H9 (cell line): ENCODE results near the gene RASSF8. TPM values are rescaled to one million over a fixed set of nuclear protein-coding genes. Genes with fewer than 3 reads are reported as not detected.
"Not testable (repeated sequence)": the region's sequence is repeated elsewhere in the genome, so short reads cannot be mapped to it uniquely, and the experiment has no call there.

ENCODE experiments used
- DNase-seq: peaks from one replicate; pipeline ENCODE4 v3.0.0-alpha.2; 2017
- H2AFZ ChIP-seq: one replicate; pipeline ENCODE4 v1.6.1; 2013; ENCODE audit warnings: mild to moderate bottlenecking, low read length, control low read depth, moderate library complexity
- H2AK5ac ChIP-seq: 2 replicates; pipeline ENCODE4 v1.6.1; 2013; ENCODE audit warnings: low read length, control low read depth, mixed read lengths; ENCODE audit not compliant: insufficient read length
- H2BK120ac ChIP-seq: one replicate; pipeline ENCODE4 v1.6.1; 2013; ENCODE audit warnings: low read depth, mild to moderate bottlenecking, low read length, control low read depth, inconsistent platforms; ENCODE audit not compliant: poor library complexity, severe bottlenecking
- H2BK12ac ChIP-seq: 2 replicates; pipeline ENCODE4 v1.6.1; 2013; ENCODE audit warnings: low read length, control low read depth, mixed read lengths, low read depth; ENCODE audit not compliant: insufficient read length
- H2BK15ac ChIP-seq: 2 replicates; pipeline ENCODE4 v1.6.1; 2013; ENCODE audit warnings: low read depth, low read length, control low read depth
- H2BK20ac ChIP-seq: one replicate; pipeline ENCODE4 v1.6.1; 2013; ENCODE audit warnings: low read depth, mild to moderate bottlenecking, low read length, control low read depth, inconsistent platforms; ENCODE audit not compliant: poor library complexity, severe bottlenecking
- H2BK5ac ChIP-seq: 2 replicates; pipeline ENCODE4 v1.6.1; 2013; ENCODE audit warnings: low read length, control low read depth, mixed read lengths; ENCODE audit not compliant: insufficient read length
- H3K14ac ChIP-seq: 2 replicates; pipeline ENCODE4 v1.6.1; 2013; ENCODE audit warnings: low read length, control low read depth; ENCODE audit not compliant: insufficient read depth
- H3K18ac ChIP-seq: 2 replicates; pipeline ENCODE4 v1.6.1; 2013; ENCODE audit warnings: low read depth, mild to moderate bottlenecking, mixed read lengths, low read length, control low read depth; ENCODE audit not compliant: insufficient read length
- H3K23ac ChIP-seq: 2 replicates; pipeline ENCODE4 v1.6.1; 2013; ENCODE audit warnings: low read length, control low read depth, mixed read lengths, low read depth; ENCODE audit not compliant: insufficient read length
- H3K23me2 ChIP-seq: 2 replicates; pipeline ENCODE4 v1.6.1; 2013; ENCODE audit warnings: low read depth, mild to moderate bottlenecking, mixed read lengths, low read length, control low read depth; ENCODE audit not compliant: insufficient read length, poor library complexity, severe bottlenecking
- H3K27ac ChIP-seq: 2 replicates; pipeline ENCODE4 v1.5.1; 2013; ENCODE audit warnings: low read length, control low read depth, mixed read lengths, low read depth; ENCODE audit not compliant: insufficient read length
- H3K27me3 ChIP-seq: 2 replicates; pipeline ENCODE4 v1.6.1; 2013; ENCODE audit warnings: low read length, control low read depth, inconsistent platforms; ENCODE audit not compliant: insufficient read depth
- H3K4ac ChIP-seq: 2 replicates; pipeline ENCODE4 v1.6.1; 2013; ENCODE audit warnings: low read depth, mild to moderate bottlenecking, control low read depth, inconsistent platforms, low read length, moderate library complexity
- H3K4me1 ChIP-seq: 2 replicates; pipeline ENCODE4 v1.6.1; 2013; ENCODE audit warnings: low read length, control low read depth, inconsistent platforms; ENCODE audit not compliant: insufficient read depth
- H3K4me2 ChIP-seq: 2 replicates; pipeline ENCODE4 v1.6.1; 2013; ENCODE audit warnings: low read length, control low read depth, mixed read lengths; ENCODE audit not compliant: insufficient read length, insufficient read depth
- H3K56ac ChIP-seq: 2 replicates; pipeline ENCODE4 v1.6.1; 2013; ENCODE audit warnings: low read depth, mild to moderate bottlenecking, mixed read lengths, low read length, control low read depth; ENCODE audit not compliant: insufficient read length
- H3K79me1 ChIP-seq: 2 replicates; pipeline ENCODE4 v1.6.1; 2013; ENCODE audit warnings: low read depth, mild to moderate bottlenecking, moderate library complexity, low read length, control low read depth, inconsistent platforms; ENCODE audit not compliant: insufficient read depth, poor library complexity, severe bottlenecking
- H3K79me2 ChIP-seq: 2 replicates; pipeline ENCODE4 v1.6.1; 2013; ENCODE audit warnings: low read length, control low read depth, inconsistent platforms; ENCODE audit not compliant: insufficient read depth
- H3K9ac ChIP-seq: 2 replicates; pipeline ENCODE4 v1.6.1; 2013; ENCODE audit warnings: low read length, control low read depth, mixed read lengths; ENCODE audit not compliant: insufficient read length; ENCODE audit errors: extremely low read depth
- H3K9me3 ChIP-seq: one replicate; pipeline ENCODE4 v1.6.1; 2013; ENCODE audit warnings: low read depth, low read length, inconsistent platforms; ENCODE audit not compliant: control insufficient read depth
- H3T11ph ChIP-seq: one replicate; pipeline ENCODE4 v1.6.1; 2013; ENCODE audit warnings: mild to moderate bottlenecking, low read length, control low read depth, inconsistent platforms
- H4K20me1 ChIP-seq: one replicate; pipeline ENCODE4 v1.6.1; 2013; ENCODE audit not compliant: control insufficient read depth, insufficient read length, insufficient read depth
- H4K5ac ChIP-seq: 2 replicates; pipeline ENCODE4 v1.6.1; 2013; ENCODE audit warnings: low read depth, mild to moderate bottlenecking, mixed read lengths, low read length, control low read depth; ENCODE audit not compliant: insufficient read length
- H4K8ac ChIP-seq: replicated peaks from 2 replicates; pipeline ENCODE4 v1.6.1; 2013; ENCODE audit warnings: low read length, control low read depth, mixed read lengths, low read depth; ENCODE audit not compliant: insufficient read length
- H4K91ac ChIP-seq: 2 replicates; pipeline ENCODE4 v1.6.1; 2013; ENCODE audit warnings: low read depth, mild to moderate bottlenecking, moderate library complexity, mixed read lengths, low read length, control low read depth; ENCODE audit not compliant: insufficient read length
- H3K27ac Mint-ChIP-seq, 3 experiments: 2 replicates in 2 of 3; 3 replicates in 1 of 3; pipeline ENCODE4 v1.8.0; 2020 to 2021; ENCODE audit warnings: mixed read lengths in 3 of 3, mild to moderate bottlenecking in 1 of 3, moderate library complexity in 1 of 3
- H3K27me3 Mint-ChIP-seq: 2 replicates; pipeline ENCODE4 v1.8.0; 2021; ENCODE audit warnings: low read depth, mild to moderate bottlenecking, moderate library complexity, mixed read lengths
- H3K36me3 Mint-ChIP-seq, 3 experiments: 2 replicates in 2 of 3; 3 replicates in 1 of 3; pipeline ENCODE4 v1.8.0; 2020 to 2021; ENCODE audit warnings: low read depth in 3 of 3, mixed read lengths in 3 of 3; ENCODE audit not compliant: insufficient read depth in 1 of 3
- H3K4me1 Mint-ChIP-seq, 2 experiments: 2 replicates each; pipeline ENCODE4 v1.8.0; 2020; ENCODE audit warnings: mixed read lengths in 2 of 2
- H3K4me3 Mint-ChIP-seq, 2 experiments: 2 replicates in 1 of 2; 3 replicates in 1 of 2; pipeline ENCODE4 v1.8.0; 2020 to 2021; ENCODE audit warnings: mild to moderate bottlenecking in 2 of 2, mixed read lengths in 2 of 2, moderate library complexity in 1 of 2
- H3K9me3 Mint-ChIP-seq, 2 experiments: 2 replicates in 1 of 2; 3 replicates in 1 of 2; pipeline ENCODE4 v1.8.0; 2020; ENCODE audit warnings: mild to moderate bottlenecking in 2 of 2, mixed read lengths in 2 of 2, moderate library complexity in 1 of 2
- WGBS: extraction: QIAGEN DNeasy Blood & Tissue Kit; methylation state at CpG from one replicate; pipeline ENCODE4 v1.1.7; 2013; ENCODE audit warnings: missing lambda C conversion rate, low lambda C conversion rate, mixed read lengths; ENCODE audit not compliant: insufficient read length; ENCODE audit errors: extremely low coverage; 5-methylcytosine and 5-hydroxymethylcytosine counted together
- total RNA-seq: library from RNA; stranded (reverse); gene quantifications from 2 replicates; pipeline ENCODE4 v1.2.1, GENCODE V29; 2021
- TF ChIP-seq, protein P1 (sequence below): fragments of 200-600 bp; sonication (generic); conservative IDR thresholded peaks from 3 replicates; pipeline ENCODE4 v1.8.0; 2021; ENCODE audit warnings: antibody characterized with exemption, mild to moderate bottlenecking

RASSF8 gene
- total RNA-seq, 1 experiment from 2014 or later: 38.8 TPM

DNA sequence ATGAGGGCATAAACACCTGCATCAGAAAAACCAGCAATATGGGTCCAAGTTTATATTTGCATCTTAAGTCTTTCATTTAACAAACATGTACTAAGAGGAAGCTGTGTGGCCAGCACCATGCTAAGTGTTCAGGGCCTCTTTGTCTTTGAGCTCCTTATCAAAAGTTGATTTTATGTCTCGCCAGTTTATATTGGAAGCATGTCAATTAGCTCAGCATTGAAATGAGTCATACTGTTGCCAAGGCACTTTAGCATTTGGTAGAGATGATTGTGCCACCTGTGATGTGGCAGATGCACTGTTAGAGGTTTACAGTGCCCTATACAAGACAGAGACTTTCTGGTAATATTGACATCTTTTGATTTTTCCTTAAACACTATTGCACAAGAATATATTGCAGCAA, 97.9 kb downstream of the RASSF8 start:
- Histone ChIP-seq H3K18ac (no peak overlapping the region), H4K8ac (no peak overlapping the region), H3K9me3 (no peaks in the 10 kb centered on the region), H3K4ac (no peak overlapping the region), H2BK15ac (no peak overlapping the region), H3T11ph (no peak overlapping the region), H3K27ac (no peak overlapping the region), H3K27me3 (no peaks in the 10 kb centered on the region), H2BK120ac (no peak overlapping the region), H3K23ac (no peak overlapping the region), H4K20me1 (no peaks in the 10 kb centered on the region), H2BK20ac (no peak overlapping the region), H4K91ac (no peak overlapping the region), H2BK12ac (no peak overlapping the region), H3K14ac (no peak overlapping the region), H3K79me1 (no peaks in the 10 kb centered on the region), H3K9ac (no peak overlapping the region), H4K5ac (no peak overlapping the region), H3K23me2 (no peaks in the 10 kb centered on the region), H3K56ac (no peak overlapping the region), H3K4me1 (no peaks in the 10 kb centered on the region), H3K4me2 (no peak overlapping the region), H2AFZ (no peak overlapping the region), H2BK5ac (no peak overlapping the region), H2AK5ac (no peak overlapping the region), H3K79me2 (no peaks in the 10 kb centered on the region)
- peaks cover 9 to 19% (median 16%) of the 10 kb centered on the region in 3 experiments; a peak in 6 of 7 replicates for H3K36me3 Mint-ChIP-seq
- H3K27me3 Mint-ChIP-seq: no peaks in the 10 kb centered on the region
- H3K4me3 Mint-ChIP-seq: no peak overlapping the region
- no peaks in the 10 kb centered on the region; a peak in 1 of 5 replicates for H3K9me3 Mint-ChIP-seq
- H3K27ac Mint-ChIP-seq: no peak overlapping the region
- WGBS: no CpG with 5 or more reads among the region's 1 CpG
- no peak for DNase-seq
- peaks cover 12% of the 10 kb centered on the region in 2 experiments for H3K4me1 Mint-ChIP-seq
- TF ChIP-seq, protein P1, sequence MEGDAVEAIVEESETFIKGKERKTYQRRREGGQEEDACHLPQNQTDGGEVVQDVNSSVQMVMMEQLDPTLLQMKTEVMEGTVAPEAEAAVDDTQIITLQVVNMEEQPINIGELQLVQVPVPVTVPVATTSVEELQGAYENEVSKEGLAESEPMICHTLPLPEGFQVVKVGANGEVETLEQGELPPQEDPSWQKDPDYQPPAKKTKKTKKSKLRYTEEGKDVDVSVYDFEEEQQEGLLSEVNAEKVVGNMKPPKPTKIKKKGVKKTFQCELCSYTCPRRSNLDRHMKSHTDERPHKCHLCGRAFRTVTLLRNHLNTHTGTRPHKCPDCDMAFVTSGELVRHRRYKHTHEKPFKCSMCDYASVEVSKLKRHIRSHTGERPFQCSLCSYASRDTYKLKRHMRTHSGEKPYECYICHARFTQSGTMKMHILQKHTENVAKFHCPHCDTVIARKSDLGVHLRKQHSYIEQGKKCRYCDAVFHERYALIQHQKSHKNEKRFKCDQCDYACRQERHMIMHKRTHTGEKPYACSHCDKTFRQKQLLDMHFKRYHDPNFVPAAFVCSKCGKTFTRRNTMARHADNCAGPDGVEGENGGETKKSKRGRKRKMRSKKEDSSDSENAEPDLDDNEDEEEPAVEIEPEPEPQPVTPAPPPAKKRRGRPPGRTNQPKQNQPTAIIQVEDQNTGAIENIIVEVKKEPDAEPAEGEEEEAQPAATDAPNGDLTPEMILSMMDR: no peak

DNA sequence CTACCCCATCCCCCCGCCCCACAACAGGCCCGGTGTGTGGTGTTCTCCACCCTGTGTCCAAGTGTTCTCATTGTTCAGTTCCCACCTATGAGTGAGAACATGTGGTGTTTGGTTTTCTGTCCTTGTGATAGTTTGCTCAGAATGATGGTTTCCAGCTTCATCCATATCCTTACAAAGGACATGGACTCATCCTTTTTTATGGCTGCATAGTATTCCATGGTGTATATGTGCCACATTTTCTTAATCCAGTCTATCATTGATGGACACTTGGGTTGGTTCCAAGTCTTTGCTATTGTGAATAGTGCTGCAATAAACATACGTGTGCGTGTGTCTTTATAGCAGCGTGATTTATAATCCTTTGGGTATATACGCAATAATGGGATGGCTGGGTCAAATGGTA, 98.8 kb downstream of the RASSF8 start:
- not testable (repeated sequence) for H2BK15ac ChIP-seq, H3K18ac ChIP-seq, H4K91ac ChIP-seq, H3K27ac Mint-ChIP-seq, H3K14ac ChIP-seq, H3K27ac ChIP-seq, H4K20me1 ChIP-seq, DNase-seq, H3K79me1 ChIP-seq, H3K9me3 Mint-ChIP-seq, H4K8ac ChIP-seq, H3K4ac ChIP-seq, H3K23me2 ChIP-seq, H3K9me3 ChIP-seq, H3K56ac ChIP-seq, H3K4me3 Mint-ChIP-seq, H3K9ac ChIP-seq, H3K79me2 ChIP-seq, H2BK12ac ChIP-seq, H3K27me3 Mint-ChIP-seq, H2BK20ac ChIP-seq, H2BK5ac ChIP-seq, H3K27me3 ChIP-seq, H2AK5ac ChIP-seq, H3K23ac ChIP-seq, H2BK120ac ChIP-seq, H3K4me2 ChIP-seq, H4K5ac ChIP-seq, H3T11ph ChIP-seq, H3K4me1 ChIP-seq, H2AFZ ChIP-seq
- WGBS: no CpG with 5 or more reads among the region's 6 CpGs
- H3K36me3 Mint-ChIP-seq: peaks cover 9 to 19% (median 16%) of the 10 kb centered on the region in 3 experiments; a peak in 6 of 7 replicates
- H3K4me1 Mint-ChIP-seq: peaks cover 12% of the 10 kb centered on the region in 2 experiments
